ENCODE measurements around the gene FAM163B. TPM values are rescaled to one million over a fixed set of nuclear protein-coding genes. Genes with fewer than 3 reads are reported as not detected.

The FAM163B gene
- total and polyA plus RNA-seq, 2 experiments from 2014 or later = 0.60 to 1.3 TPM

GRCh38 chr9:133616643-133617405, 7.6 kb upstream of the FAM163B start (continued):
- TF ChIP-seq CTCF (conservative IDR thresholded peaks at IDR 0.05; ENCODE audit: low read depth in 2 of 2) = no peak
- no peak for TF ChIP-seq STAT1 (IDR thresholded peaks at IDR 0.05; ENCODE audit: unreplicated experiment)
- no peak for TF ChIP-seq EZH2 (IDR thresholded peaks at IDR 0.05; ENCODE audit: low read depth, unreplicated experiment)
- TF ChIP-seq EZH2phosphoT487 (IDR thresholded peaks at IDR 0.05; ENCODE audit: unreplicated experiment) = no peak
- TF ChIP-seq POLR2AphosphoS5 (IDR thresholded peaks at IDR 0.05; ENCODE audit: low read depth) = no peak
- TF ChIP-seq JUNB (IDR thresholded peaks at IDR 0.05; ENCODE audit: unreplicated experiment) = no peak

GRCh38 chr9:133615606-133616188, 6.5 kb upstream of the FAM163B start:
- H3K4me3 Mint-ChIP-seq = no peak overlapping the region
- DNase-seq (ENCODE audit: low spot score) = no peak
- H3K4me1 ChIP-seq (ENCODE audit: insufficient read depth) = no peaks in the 10 kb centered on the region
- H3F3A ChIP-seq (replicated peaks; ENCODE audit: low read depth) = no peaks in the 10 kb centered on the region
- no peaks in the 10 kb centered on the region for H3K9me3 Mint-ChIP-seq
- no peaks in the 10 kb centered on the region for H3K79me2 ChIP-seq (replicated peaks; ENCODE audit: insufficient read depth)
- H2AFZ ChIP-seq = no peak overlapping the region
- H3K4me1 Mint-ChIP-seq = peaks cover 12% of the 10 kb centered on the region
- no peak overlapping the region for H3K4me2 ChIP-seq
- H3K27me3 ChIP-seq (ENCODE audit: insufficient read depth) = no peaks in the 10 kb centered on the region
- no peaks in the 10 kb centered on the region for H3K36me3 Mint-ChIP-seq (ENCODE audit: low read depth)
- H3K27ac Mint-ChIP-seq = no peak overlapping the region
- H3K27me3 Mint-ChIP-seq (ENCODE audit: insufficient read depth, low read depth, poor library complexity) = peaks cover 4% of the 10 kb centered on the region
- H4K20me1 ChIP-seq (replicated peaks; ENCODE audit: insufficient read depth) = no peaks in the 10 kb centered on the region
- no peak for TF ChIP-seq REST (IDR thresholded peaks at IDR 0.05; ENCODE audit: unreplicated experiment)
- H3K36me3 ChIP-seq (ENCODE audit: insufficient read depth) = no peaks in the 10 kb centered on the region
- H3K9me2 ChIP-seq (ENCODE audit: insufficient read depth) = no peaks in the 10 kb centered on the region
- H3K27ac ChIP-seq (ENCODE audit: low read depth) = no peak overlapping the region
- H3K4me3 ChIP-seq = no peak overlapping the region
- no peak for ATAC-seq
